ENCODE results near the gene TRIM14.

DNA sequence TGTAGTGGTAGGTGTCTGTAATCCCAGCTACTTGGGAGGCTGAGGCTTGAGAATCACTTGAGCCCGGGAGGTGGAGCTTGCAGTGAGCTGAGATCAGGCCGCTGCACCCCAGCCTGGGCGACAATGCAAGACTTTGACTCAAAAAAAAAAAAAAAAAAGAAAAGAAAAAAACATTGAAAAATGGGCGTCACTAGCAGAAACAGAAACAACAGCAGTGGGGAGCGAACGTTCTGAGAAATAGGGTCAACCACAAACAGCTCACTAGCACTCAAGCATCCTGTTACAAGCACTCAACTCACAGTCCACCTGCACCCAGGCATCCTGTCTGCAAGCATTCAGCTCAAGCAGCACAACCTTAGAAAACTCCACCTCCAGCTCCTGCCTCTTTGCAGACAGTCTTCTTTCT lies 17.2 kb downstream of the TRIM14 start:
- TF ChIP-seq, protein P1, sequence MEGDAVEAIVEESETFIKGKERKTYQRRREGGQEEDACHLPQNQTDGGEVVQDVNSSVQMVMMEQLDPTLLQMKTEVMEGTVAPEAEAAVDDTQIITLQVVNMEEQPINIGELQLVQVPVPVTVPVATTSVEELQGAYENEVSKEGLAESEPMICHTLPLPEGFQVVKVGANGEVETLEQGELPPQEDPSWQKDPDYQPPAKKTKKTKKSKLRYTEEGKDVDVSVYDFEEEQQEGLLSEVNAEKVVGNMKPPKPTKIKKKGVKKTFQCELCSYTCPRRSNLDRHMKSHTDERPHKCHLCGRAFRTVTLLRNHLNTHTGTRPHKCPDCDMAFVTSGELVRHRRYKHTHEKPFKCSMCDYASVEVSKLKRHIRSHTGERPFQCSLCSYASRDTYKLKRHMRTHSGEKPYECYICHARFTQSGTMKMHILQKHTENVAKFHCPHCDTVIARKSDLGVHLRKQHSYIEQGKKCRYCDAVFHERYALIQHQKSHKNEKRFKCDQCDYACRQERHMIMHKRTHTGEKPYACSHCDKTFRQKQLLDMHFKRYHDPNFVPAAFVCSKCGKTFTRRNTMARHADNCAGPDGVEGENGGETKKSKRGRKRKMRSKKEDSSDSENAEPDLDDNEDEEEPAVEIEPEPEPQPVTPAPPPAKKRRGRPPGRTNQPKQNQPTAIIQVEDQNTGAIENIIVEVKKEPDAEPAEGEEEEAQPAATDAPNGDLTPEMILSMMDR (IDR thresholded peaks at IDR 0.05) = no peak
- no peak for TF ChIP-seq ZFX (IDR thresholded peaks at IDR 0.05; ENCODE audit: borderline replicate concordance)

All from 22Rv1 (cell line).